ENCODE measurements around the gene KHDRBS1. TPM values are rescaled to one million over a fixed set of nuclear protein-coding genes. Genes with fewer than 3 reads are reported as not detected.
"Not testable (repeated sequence)": the region's sequence is repeated elsewhere in the genome, so short reads cannot be mapped to it uniquely, and the experiment has no call there.

KHDRBS1 gene
- total RNA-seq, 1 experiment from 2014 or later, result 77.5 TPM

GRCh38 chr1:32001863-32002262, 11.8 kb upstream of the KHDRBS1 start:
- no peak overlapping the region for H3K4me2 ChIP-seq (ENCODE audit: low read depth, low read length, poor library complexity, severe bottlenecking)
- no peaks in the 10 kb centered on the region for H3K27me3 ChIP-seq (ENCODE audit: low read length)
- no peak overlapping the region for H3K4me3 ChIP-seq (ENCODE audit: low read length)
- DNase-seq, result no peak
- no peaks in the 10 kb centered on the region for H4K20me1 ChIP-seq (ENCODE audit: insufficient read depth, low read depth, low read length)
- H3K9ac ChIP-seq (ENCODE audit: low read length), result no peak overlapping the region
- H3K4me1 ChIP-seq (ENCODE audit: low read length), result no peaks in the 10 kb centered on the region
- H3K9me2 ChIP-seq (replicated peaks; ENCODE audit: insufficient read depth, low read length), result no peaks in the 10 kb centered on the region
- H2AFZ ChIP-seq (ENCODE audit: low read length), result no peak overlapping the region
- H3K79me2 ChIP-seq (ENCODE audit: low read length), result no peaks in the 10 kb centered on the region
- H3K36me3 ChIP-seq (ENCODE audit: insufficient read depth, low read length), result no peaks in the 10 kb centered on the region
- H3K9me3 ChIP-seq (ENCODE audit: low read length), result no peaks in the 10 kb centered on the region
- no peak overlapping the region for H3K27ac ChIP-seq (ENCODE audit: low read length)

- H3K4me2 ChIP-seq (ENCODE audit: low read depth, low read length, poor library complexity, severe bottlenecking); H3K9me2 ChIP-seq (replicated peaks; ENCODE audit: insufficient read depth, low read length); H3K79me2 ChIP-seq (ENCODE audit: low read length); H2AFZ ChIP-seq (ENCODE audit: low read length); H3K27ac ChIP-seq (ENCODE audit: low read length); H3K27me3 ChIP-seq (ENCODE audit: low read length); H3K9ac ChIP-seq (ENCODE audit: low read length); H4K20me1 ChIP-seq (ENCODE audit: insufficient read depth, low read depth, low read length); H3K9me3 ChIP-seq (ENCODE audit: low read length); DNase-seq; H3K36me3 ChIP-seq (ENCODE audit: insufficient read depth, low read length); H3K4me3 ChIP-seq (ENCODE audit: low read length); H3K4me1 ChIP-seq (ENCODE audit: low read length): not testable (repeated sequence)
Observed at GRCh38 chr1:32002285-32002684, 11.4 kb upstream of the KHDRBS1 start.

DNA sequence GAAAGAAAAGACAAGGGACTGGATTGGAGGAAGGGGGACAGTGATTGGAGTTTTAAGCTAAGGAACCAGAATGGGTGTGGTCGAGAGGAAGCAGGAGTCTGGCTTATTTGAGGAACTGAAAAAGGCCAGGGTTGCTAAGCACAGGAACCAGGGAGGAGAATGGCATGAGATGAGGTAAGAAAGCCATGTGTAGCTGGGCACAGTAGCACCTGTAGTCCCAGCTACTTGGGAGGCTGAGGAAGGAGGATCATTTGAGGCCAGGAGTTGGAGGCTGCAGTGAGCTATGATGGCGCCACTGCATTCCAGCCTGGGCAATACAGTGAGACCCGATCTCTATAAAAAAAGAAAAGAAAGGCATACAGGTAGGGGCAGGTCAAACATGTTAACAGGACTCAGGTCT, 8.1 kb upstream of the KHDRBS1 start:
- Histone ChIP-seq H3K79me2 (ENCODE audit: low read length) (no peaks in the 10 kb centered on the region), H3K27me3 (ENCODE audit: low read length) (no peaks in the 10 kb centered on the region), H3K9me3 (ENCODE audit: low read length) (no peaks in the 10 kb centered on the region), H3K27ac (ENCODE audit: low read length) (no peak overlapping the region), H3K36me3 (ENCODE audit: insufficient read depth, low read length) (no peaks in the 10 kb centered on the region), H4K20me1 (ENCODE audit: insufficient read depth, low read depth, low read length) (no peaks in the 10 kb centered on the region), H3K4me3 (ENCODE audit: low read length) (no peak overlapping the region), H3K9ac (ENCODE audit: low read length) (no peak overlapping the region), H2AFZ (ENCODE audit: low read length) (no peak overlapping the region), H3K9me2 (replicated peaks; ENCODE audit: insufficient read depth, low read length) (no peaks in the 10 kb centered on the region), H3K4me1 (ENCODE audit: low read length) (no peaks in the 10 kb centered on the region), H3K4me2 (ENCODE audit: low read depth, low read length, poor library complexity, severe bottlenecking) (no peak overlapping the region)
- DNase-seq, result no peak

- Histone ChIP-seq H3K9ac (ENCODE audit: low read length) (no peak overlapping the region), H3K9me2 (replicated peaks; ENCODE audit: insufficient read depth, low read length) (no peaks in the 10 kb centered on the region), H3K9me3 (ENCODE audit: low read length) (no peaks in the 10 kb centered on the region), H3K36me3 (ENCODE audit: insufficient read depth, low read length) (no peaks in the 10 kb centered on the region), H3K79me2 (ENCODE audit: low read length) (no peaks in the 10 kb centered on the region), H2AFZ (ENCODE audit: low read length) (no peak overlapping the region), H3K27ac (ENCODE audit: low read length) (no peak overlapping the region), H3K27me3 (ENCODE audit: low read length) (no peaks in the 10 kb centered on the region), H3K4me2 (ENCODE audit: low read depth, low read length, poor library complexity, severe bottlenecking) (no peak overlapping the region), H3K4me1 (ENCODE audit: low read length) (no peaks in the 10 kb centered on the region), H3K4me3 (ENCODE audit: low read length) (no peak overlapping the region), H4K20me1 (ENCODE audit: insufficient read depth, low read depth, low read length) (no peaks in the 10 kb centered on the region)
- no peak for DNase-seq
Observed at GRCh38 chr1:32007591-32007940, 6.1 kb upstream of the KHDRBS1 start.

DNA sequence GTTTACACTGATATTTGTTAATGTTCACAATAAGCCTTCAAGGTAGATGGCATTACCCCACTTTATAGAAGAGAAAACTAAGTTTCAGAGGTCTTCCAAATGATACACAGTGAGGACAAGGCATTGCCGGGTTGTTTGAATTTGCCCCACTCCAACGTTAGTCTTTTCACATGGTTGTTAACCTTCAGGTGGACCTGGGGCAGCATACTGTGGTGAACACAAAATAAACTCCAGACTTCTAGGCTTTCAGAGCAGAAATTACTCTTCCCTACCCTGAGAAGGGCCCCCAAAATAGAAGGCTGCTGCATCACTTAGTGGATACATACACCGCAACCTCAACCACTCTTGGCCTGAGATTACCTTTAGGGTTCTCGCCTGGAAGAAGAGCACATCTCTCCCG, 3.4 kb upstream of the KHDRBS1 start:
- Histone ChIP-seq H3K79me2 (ENCODE audit: low read length) (peaks cover 15% of the 10 kb centered on the region), H3K4me3 (ENCODE audit: low read length) (no peak overlapping the region), H3K9me3 (ENCODE audit: low read length) (no peaks in the 10 kb centered on the region), H3K4me2 (ENCODE audit: low read depth, low read length, poor library complexity, severe bottlenecking) (no peak overlapping the region), H4K20me1 (ENCODE audit: insufficient read depth, low read depth, low read length) (peaks cover 7% of the 10 kb centered on the region; the same call in 1 of the 2 replicates), H3K4me1 (ENCODE audit: low read length) (peaks cover 7% of the 10 kb centered on the region), H3K27me3 (ENCODE audit: low read length) (no peaks in the 10 kb centered on the region), H3K36me3 (ENCODE audit: insufficient read depth, low read length) (no peaks in the 10 kb centered on the region), H3K9ac (ENCODE audit: low read length) (no peak overlapping the region), H3K9me2 (replicated peaks; ENCODE audit: insufficient read depth, low read length) (no peaks in the 10 kb centered on the region), H3K27ac (ENCODE audit: low read length) (no peak overlapping the region), H2AFZ (ENCODE audit: low read length) (no peak overlapping the region)
- DNase-seq, result no peak

DNA sequence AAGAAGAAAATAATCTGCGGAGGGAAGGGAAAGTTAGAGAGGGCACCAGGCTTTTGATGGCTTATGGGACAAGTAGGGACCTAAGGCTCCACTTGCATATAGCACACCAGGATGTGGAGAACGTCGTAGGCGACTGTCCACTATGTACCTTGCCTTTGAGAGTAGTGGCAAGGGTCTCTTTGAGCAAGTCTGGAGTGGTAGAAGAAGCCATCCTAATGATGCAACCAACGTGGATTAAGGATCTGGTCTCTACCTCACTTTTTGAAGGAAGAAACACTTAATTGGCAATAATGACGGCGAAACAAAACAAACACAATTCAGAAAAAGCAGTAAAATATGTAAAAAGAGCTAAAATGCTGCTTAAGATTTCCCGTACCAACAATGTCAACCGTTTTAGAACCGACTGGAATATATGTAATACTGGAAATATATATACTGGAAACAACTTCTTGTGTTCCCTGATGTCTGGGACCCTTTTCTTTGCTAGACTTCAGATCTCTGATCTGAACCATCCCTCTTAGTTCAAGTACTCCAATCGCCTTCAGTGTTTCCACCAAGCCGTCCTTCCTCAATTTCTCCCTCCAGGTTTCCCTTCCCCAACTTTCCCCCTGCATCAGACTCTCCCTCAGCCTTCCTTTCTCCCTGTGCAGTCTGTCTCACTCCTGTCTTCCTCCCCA, 821 bp upstream of the KHDRBS1 start:
- Histone ChIP-seq H3K9me2 (replicated peaks; ENCODE audit: insufficient read depth, low read length) (no peaks in the 10 kb centered on the region), H3K79me2 (ENCODE audit: low read length) (peaks cover 41% of the 10 kb centered on the region), H3K4me1 (ENCODE audit: low read length) (peaks cover 23% of the 10 kb centered on the region), H3K4me2 (ENCODE audit: low read depth, low read length, poor library complexity, severe bottlenecking) (peak overlapping the region; percentile 78), H2AFZ (ENCODE audit: low read length) (peak overlapping the region; percentile 70; the same call in 1 of the 2 replicates), H3K27ac (ENCODE audit: low read length) (peak overlapping the region; percentile 35; the same call in 1 of the 2 replicates), H3K9ac (ENCODE audit: low read length) (peak overlapping the region; percentile 79), H4K20me1 (ENCODE audit: insufficient read depth, low read depth, low read length) (peaks cover 26% of the 10 kb centered on the region), H3K36me3 (ENCODE audit: insufficient read depth, low read length) (peaks cover 9% of the 10 kb centered on the region; the same call in 1 of the 2 replicates), H3K9me3 (ENCODE audit: low read length) (no peaks in the 10 kb centered on the region), H3K4me3 (ENCODE audit: low read length) (peak overlapping the region; percentile 68), H3K27me3 (ENCODE audit: low read length) (no peaks in the 10 kb centered on the region)
- DNase-seq, result no peak

GRCh38 chr1:32014199-32014947, 705 bp downstream of the KHDRBS1 start:
- peaks cover 28% of the 10 kb centered on the region for H3K4me1 ChIP-seq (ENCODE audit: low read length)
- no peaks in the 10 kb centered on the region for H3K9me2 ChIP-seq (replicated peaks; ENCODE audit: insufficient read depth, low read length)
- peaks cover 29% of the 10 kb centered on the region for H4K20me1 ChIP-seq (ENCODE audit: insufficient read depth, low read depth, low read length)
- no peak overlapping the region for H2AFZ ChIP-seq (ENCODE audit: low read length)
- H3K27ac ChIP-seq (ENCODE audit: low read length), result peak overlapping the region; percentile 78
- H3K9ac ChIP-seq (ENCODE audit: low read length), result peak overlapping the region; percentile 97
- peaks cover 57% of the 10 kb centered on the region for H3K79me2 ChIP-seq (ENCODE audit: low read length)
- peak overlapping the region; percentile 96 for H3K4me2 ChIP-seq (ENCODE audit: low read depth, low read length, poor library complexity, severe bottlenecking)
- H3K27me3 ChIP-seq (ENCODE audit: low read length), result no peaks in the 10 kb centered on the region
- H3K9me3 ChIP-seq (ENCODE audit: low read length), result no peaks in the 10 kb centered on the region
- peak; percentile 63 for DNase-seq
- peak overlapping the region; percentile 95 for H3K4me3 ChIP-seq (ENCODE audit: low read length)
- peaks cover 9% of the 10 kb centered on the region; the same call in 1 of the 2 replicates for H3K36me3 ChIP-seq (ENCODE audit: insufficient read depth, low read length)

GRCh38 chr1:32014948-32015273, 1.2 kb downstream of the KHDRBS1 start:
- H3K4me3 ChIP-seq (ENCODE audit: low read length), result peak overlapping the region; percentile 95
- no peaks in the 10 kb centered on the region for H3K9me2 ChIP-seq (replicated peaks; ENCODE audit: insufficient read depth, low read length)
- no peaks in the 10 kb centered on the region for H3K27me3 ChIP-seq (ENCODE audit: low read length)
- peak overlapping the region; percentile 97 for H3K9ac ChIP-seq (ENCODE audit: low read length)
- peak overlapping the region; percentile 78 for H3K27ac ChIP-seq (ENCODE audit: low read length)
- DNase-seq, result peak; percentile 66
- peaks cover 33% of the 10 kb centered on the region for H3K4me1 ChIP-seq (ENCODE audit: low read length)
- no peaks in the 10 kb centered on the region for H3K9me3 ChIP-seq (ENCODE audit: low read length)
- H2AFZ ChIP-seq (ENCODE audit: low read length), result no peak overlapping the region
- peak overlapping the region; percentile 96 for H3K4me2 ChIP-seq (ENCODE audit: low read depth, low read length, poor library complexity, severe bottlenecking)
- H3K79me2 ChIP-seq (ENCODE audit: low read length), result peaks cover 62% of the 10 kb centered on the region
- peaks cover 32% of the 10 kb centered on the region for H4K20me1 ChIP-seq (ENCODE audit: insufficient read depth, low read depth, low read length)
- peaks cover 9% of the 10 kb centered on the region; the same call in 1 of the 2 replicates for H3K36me3 ChIP-seq (ENCODE audit: insufficient read depth, low read length)
